B cell (primary cell): ENCODE measurements around the gene SH3RF3.

Experiments used
- CTCF ChIP-seq: fragments of 200-600 bp; IDR thresholded peaks from one replicate; pipeline ENCODE4 v1.8.0; 2022; ENCODE audit warnings: antibody characterized with exemption, mild to moderate bottlenecking
- EZH2 ChIP-seq: IDR thresholded peaks from 2 replicates; pipeline ENCODE4 v1.6.1; 2012; ENCODE audit warnings: borderline replicate concordance, low read depth, mild to moderate bottlenecking, moderate library complexity, low read length; ENCODE audit not compliant: insufficient read depth, poor library complexity, severe bottlenecking

GRCh38 chr2:109448207-109448606 is 319.2 kb downstream of the SH3RF3 start:
- no peak for TF ChIP-seq CTCF
- no peak for TF ChIP-seq EZH2
